Kidney epithelial cell (primary cell): ENCODE results near the gene CDC42EP5. TPM values are rescaled to one million over a fixed set of nuclear protein-coding genes. Genes with fewer than 3 reads are reported as not detected.

Source experiments
- DNase-seq: peaks from one replicate; pipeline ENCODE4 v3.0.0-alpha.2; 2010; ENCODE audit warnings: low read depth
- H3K27me3 ChIP-seq: 2 replicates; pipeline ENCODE4 v1.6.0; 2011; ENCODE audit warnings: low read length; ENCODE audit not compliant: control insufficient read depth, insufficient read depth
- H3K36me3 ChIP-seq: 2 replicates; pipeline ENCODE4 v1.5.1; 2011; ENCODE audit warnings: low read length; ENCODE audit not compliant: control insufficient read depth, insufficient read depth
- H3K4me3 ChIP-seq: 2 replicates; pipeline ENCODE4 v1.5.1; 2011; ENCODE audit warnings: low read depth, mild to moderate bottlenecking, control low read depth, low read length
- total RNA-seq: library from RNA; depleted of rRNA; stranded (reverse); fragments of >200 nt; gene quantifications from 2 replicates; pipeline ENCODE4 v1.2.3, GENCODE V29; 2015
- TF ChIP-seq, protein P1 (sequence below): IDR thresholded peaks from 2 replicates; pipeline ENCODE4 v1.5.1; 2011; ENCODE audit warnings: mild to moderate bottlenecking, moderate library complexity, low read length, control low read depth, inconsistent platforms; ENCODE audit not compliant: insufficient read depth, poor library complexity, severe bottlenecking

The CDC42EP5 gene
- total RNA-seq, 1 donor from 2014 or later = 24.4 TPM

DNA sequence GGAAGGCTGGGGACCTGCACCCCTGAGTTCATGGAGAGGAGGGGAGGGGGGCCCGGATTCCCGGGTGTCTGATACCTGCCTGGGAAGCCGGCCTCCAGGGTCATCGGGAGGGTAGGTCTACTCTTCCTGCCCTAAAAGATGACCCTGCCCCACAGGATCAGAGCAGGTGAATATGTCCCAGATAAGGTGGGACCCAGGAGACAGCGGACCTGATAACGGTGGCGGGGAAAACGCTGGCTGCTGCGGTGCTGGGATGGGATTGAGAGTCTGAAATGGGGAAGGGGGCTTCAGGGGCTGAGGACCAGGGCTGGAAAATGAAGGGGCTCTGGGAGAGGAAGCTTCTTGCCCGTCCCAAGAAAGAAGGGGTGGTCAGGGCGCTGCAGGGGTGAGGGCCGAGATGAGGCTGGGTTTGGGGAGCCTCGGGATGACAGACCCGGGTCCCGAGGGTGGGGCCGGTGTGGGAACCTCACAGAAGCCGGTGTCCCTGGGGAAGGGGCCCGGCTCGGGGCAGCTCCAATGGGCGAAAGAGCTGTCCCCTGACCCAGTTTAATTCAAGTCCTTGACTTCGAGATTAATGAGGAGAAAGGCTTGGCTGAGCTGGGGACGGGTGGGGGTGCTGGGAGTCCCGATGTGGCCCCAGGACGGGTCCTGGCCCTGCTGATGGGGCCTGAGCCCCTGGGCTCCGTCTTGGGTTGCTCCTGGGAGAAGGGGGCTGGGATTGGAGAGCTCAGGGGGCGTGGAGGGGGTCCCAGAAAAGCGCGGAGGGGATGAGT, 57.0 kb downstream of the CDC42EP5 start:
- Histone ChIP-seq H3K36me3 (no peaks in the 10 kb centered on the region), H3K27me3 (peaks cover 56% of the 10 kb centered on the region), H3K4me3 (no peak overlapping the region)
- DNase-seq = no peak
- TF ChIP-seq, protein P1, sequence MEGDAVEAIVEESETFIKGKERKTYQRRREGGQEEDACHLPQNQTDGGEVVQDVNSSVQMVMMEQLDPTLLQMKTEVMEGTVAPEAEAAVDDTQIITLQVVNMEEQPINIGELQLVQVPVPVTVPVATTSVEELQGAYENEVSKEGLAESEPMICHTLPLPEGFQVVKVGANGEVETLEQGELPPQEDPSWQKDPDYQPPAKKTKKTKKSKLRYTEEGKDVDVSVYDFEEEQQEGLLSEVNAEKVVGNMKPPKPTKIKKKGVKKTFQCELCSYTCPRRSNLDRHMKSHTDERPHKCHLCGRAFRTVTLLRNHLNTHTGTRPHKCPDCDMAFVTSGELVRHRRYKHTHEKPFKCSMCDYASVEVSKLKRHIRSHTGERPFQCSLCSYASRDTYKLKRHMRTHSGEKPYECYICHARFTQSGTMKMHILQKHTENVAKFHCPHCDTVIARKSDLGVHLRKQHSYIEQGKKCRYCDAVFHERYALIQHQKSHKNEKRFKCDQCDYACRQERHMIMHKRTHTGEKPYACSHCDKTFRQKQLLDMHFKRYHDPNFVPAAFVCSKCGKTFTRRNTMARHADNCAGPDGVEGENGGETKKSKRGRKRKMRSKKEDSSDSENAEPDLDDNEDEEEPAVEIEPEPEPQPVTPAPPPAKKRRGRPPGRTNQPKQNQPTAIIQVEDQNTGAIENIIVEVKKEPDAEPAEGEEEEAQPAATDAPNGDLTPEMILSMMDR = no peak

DNA sequence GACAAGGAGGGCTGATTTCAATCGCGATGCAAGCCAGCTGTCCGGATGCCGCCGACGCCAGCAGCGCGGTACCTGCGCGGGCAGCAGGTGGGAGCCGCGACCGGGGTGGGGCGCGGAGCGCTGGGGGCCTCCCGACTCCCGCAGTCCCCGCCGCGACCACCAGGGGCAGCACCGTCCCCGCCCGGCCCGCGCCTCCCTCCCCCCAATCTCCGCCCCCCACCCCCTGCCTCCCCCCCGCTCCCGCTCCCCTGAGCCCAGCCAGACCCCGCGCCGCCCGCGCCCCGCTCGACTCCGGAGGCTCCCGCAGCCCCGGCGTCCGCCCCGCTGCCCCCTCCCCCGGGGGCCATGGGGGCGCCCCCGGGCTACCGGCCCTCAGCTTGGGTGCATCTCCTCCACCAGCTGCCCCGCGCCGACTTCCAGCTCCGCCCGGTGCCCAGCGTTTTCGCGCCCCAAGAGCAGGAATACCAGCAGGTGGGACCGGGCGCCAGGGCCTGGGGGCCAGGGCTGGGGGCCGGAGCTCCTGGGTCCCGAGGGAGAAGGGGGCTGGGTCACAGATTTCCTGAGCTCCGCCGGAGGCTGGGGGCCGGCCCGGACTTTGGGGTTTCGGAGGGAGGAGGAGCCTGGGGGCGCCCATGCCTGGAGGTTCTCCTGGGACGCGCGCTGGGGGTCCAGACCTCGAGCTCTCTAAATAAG, 57.7 kb downstream of the CDC42EP5 start, which contains the start of gene TTYH1:
TTYH1 (plus strand) TSS at position 257 of the 693 bp plus-strand sequence; CDS start at position 346, 89 bp downstream.
- Histone ChIP-seq H3K36me3 (no peaks in the 10 kb centered on the region), H3K4me3 (no peak within 1 kb of the TSS), H3K27me3 (peaks cover 49% of the 10 kb centered on the region)
- TF ChIP-seq, protein P1 = no peak
- no peak for DNase-seq

Other genes starting within 250 kb of the CDC42EP5 start
- not detected in 2 replicates for gene LILRA6, start 230.5 kb downstream of the CDC42EP5 start, total RNA-seq
- gene LILRB5, start 216.0 kb downstream of the CDC42EP5 start, total RNA-seq = 0.04 TPM in 1 of 2 replicates, not detected in the other
- not detected in 2 replicates for gene LILRB2, start 192.2 kb downstream of the CDC42EP5 start, total RNA-seq
- gene LILRA5, start 160.1 kb downstream of the CDC42EP5 start, total RNA-seq = 1.9 TPM in 1 of 2 replicates, not detected in the other
- gene LILRA4, start 134.1 kb downstream of the CDC42EP5 start, total RNA-seq = not detected in 2 replicates
- gene LAIR1, start 108.4 kb downstream of the CDC42EP5 start, total RNA-seq = 1.0 TPM in 1 of 2 replicates, not detected in the other
- not detected in 2 replicates for gene TTYH1, start 57.8 kb downstream of the CDC42EP5 start, total RNA-seq
- gene LENG8, start 24.1 kb downstream of the CDC42EP5 start, total RNA-seq = 61.3 and 62.8 TPM in 2 replicates
- gene LENG9, start 9.5 kb downstream of the CDC42EP5 start, total RNA-seq = 0.75 and 3.6 TPM in 2 replicates
- not detected in 2 replicates for gene LAIR2, start 29.5 kb upstream of the CDC42EP5 start, total RNA-seq
- gene LILRA2, start 100.5 kb upstream of the CDC42EP5 start, total RNA-seq = not detected in 2 replicates
- not detected in 2 replicates for gene LILRA1, start 120.3 kb upstream of the CDC42EP5 start, total RNA-seq
- gene LILRB1, start 157.2 kb upstream of the CDC42EP5 start, total RNA-seq = not detected in 2 replicates
- gene LILRB4, start 189.7 kb upstream of the CDC42EP5 start, total RNA-seq = 2.7 TPM in 1 of 2 replicates, not detected in the other